NCI-H128 (cell line): ENCODE data around the gene GPR65.

Experiments
- DNase-seq: peaks from one replicate; lab custom pipeline; 2025; ENCODE audit not compliant: unreplicated experiment; lab: John Stamatoyannopoulos, UW

The GPR65 gene, protein sequence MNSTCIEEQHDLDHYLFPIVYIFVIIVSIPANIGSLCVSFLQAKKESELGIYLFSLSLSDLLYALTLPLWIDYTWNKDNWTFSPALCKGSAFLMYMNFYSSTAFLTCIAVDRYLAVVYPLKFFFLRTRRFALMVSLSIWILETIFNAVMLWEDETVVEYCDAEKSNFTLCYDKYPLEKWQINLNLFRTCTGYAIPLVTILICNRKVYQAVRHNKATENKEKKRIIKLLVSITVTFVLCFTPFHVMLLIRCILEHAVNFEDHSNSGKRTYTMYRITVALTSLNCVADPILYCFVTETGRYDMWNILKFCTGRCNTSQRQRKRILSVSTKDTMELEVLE

DNA sequence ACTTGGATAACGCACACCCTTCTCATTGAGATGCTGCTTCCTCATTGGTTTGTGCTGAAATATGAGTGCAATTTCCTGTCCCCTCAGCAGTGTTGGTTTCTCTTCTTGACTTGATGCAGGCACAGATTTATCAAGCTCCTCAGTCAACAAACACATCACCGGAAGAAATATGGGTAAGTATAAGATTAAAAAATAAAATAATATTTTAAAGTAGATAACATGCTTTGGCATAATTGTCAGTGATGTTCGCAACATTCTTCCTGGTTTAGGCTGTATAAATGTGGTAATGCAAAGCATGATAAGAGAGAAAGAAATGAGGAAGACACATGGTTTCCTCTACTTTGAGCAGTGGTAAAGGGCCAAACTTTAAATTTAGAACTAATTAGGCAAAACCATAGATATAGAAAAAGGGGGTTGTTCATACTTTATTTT, at the start of gene GPR65:
Gene GPR65, plus strand, starts transcription at position 86 of the 432 bp plus-strand sequence. CDS start 5,713 bp downstream, outside the sequence.
- DNase-seq = no peak

DNA sequence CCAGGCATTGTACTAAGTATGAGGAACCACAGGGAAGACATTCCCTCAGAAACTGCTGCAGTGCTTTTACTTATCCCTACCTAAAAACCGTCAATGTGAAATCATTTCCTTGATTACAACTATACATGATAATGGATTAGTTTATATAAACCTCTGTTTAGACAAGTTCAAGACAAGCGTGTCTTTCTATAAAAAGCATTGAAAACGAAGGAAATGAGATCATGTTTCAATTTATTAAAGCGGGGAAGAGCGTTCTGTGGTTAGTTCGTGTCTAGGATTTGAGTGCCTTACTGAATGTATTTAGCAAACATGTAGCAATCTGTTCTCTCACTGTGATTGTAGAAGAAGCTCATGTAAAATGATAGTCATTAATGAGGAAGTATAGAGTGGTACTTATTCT, 49.4 kb upstream of the GPR65 start:
- no peak for DNase-seq

DNA sequence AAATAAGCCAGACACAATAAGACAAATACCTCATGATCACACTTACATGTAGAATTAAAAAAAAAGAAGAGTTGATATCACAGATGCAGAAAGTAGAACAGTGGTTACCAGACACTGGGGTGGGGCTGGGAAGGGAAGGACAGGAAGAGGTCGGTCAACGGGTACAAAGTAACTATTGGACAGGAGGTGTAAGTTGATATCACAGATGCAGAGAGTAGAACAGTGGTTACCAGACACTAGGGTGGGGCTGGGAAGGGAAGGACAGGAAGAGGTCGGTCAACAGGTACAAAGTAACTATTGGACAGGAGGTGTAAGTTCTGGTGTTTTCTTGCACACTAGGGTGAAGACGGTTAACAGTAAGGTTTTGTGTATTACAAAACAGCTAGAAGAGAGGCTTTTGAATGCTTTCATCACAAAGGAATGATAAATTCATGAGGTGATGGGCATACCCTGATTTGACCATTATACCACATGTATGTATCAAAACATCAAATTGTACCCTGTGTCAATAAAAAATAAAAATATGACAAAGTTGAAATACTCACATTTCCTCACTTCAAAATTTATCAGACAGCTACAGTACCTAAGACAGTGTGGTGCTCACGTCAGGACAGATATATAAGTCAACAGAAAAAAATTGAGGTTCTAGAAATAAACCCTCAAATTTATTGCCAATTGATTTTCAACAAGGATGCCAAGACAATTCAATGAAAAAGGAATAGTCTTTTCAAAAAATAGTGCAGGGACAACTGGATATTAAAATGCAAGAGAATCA, 44.7 kb upstream of the GPR65 start:
- DNase-seq = no peak

DNA sequence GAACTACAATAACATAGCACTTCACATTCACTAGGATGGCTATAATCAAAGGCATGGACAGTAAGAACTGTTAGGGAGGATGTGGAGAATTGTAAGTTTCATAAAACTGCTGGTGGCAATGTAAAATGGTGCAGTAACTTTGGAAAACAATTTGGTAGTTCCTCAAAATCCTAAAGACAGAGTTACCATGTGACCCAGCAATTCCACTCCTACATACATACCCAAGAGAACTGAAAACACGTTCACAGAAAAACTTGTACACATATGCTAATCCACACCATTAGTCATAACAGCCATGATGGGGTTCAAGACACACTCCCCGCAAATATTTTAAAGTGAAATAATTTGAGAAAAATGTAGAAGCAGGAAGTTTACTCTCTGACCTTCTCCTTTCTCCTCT, 43.7 kb upstream of the GPR65 start:
- no peak for DNase-seq

DNA sequence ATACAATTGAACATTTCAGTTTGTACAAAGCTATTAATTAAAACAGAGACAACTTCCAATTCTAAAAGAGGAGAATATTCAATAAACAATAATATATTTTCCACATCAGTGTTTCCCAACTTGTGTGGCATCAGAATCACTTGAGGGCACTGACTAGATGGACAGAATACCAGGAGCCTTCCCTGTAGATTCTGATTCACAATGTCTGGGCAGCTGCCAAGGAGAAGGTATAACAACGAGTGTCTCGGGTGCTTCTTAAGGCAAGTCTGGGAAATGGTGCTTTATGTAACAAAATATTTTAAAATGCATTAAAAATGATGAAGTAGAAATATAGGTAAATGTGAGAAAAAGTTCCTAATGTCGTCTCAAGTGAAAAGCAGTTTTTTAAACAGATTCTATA, 38.1 kb upstream of the GPR65 start:
- no peak for DNase-seq

DNA sequence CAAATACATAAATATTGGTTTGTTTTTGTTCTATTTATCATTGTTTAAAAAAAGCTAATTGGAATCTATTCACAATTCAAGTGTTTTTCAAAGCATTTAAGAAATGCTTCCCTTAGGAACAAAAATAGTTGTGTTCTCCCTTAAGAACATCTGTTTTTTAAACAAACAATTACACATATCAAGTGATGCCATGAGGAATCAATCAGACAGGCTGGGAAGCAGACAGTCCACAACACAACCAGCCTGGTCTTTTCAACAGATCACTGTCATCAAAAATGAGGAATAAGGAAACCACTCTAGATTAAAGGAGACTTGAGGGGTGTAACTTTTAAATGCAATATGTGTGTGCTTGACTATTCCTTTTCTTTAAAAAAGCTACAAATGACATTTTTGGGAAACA, 37.4 kb upstream of the GPR65 start:
- no peak for DNase-seq

DNA sequence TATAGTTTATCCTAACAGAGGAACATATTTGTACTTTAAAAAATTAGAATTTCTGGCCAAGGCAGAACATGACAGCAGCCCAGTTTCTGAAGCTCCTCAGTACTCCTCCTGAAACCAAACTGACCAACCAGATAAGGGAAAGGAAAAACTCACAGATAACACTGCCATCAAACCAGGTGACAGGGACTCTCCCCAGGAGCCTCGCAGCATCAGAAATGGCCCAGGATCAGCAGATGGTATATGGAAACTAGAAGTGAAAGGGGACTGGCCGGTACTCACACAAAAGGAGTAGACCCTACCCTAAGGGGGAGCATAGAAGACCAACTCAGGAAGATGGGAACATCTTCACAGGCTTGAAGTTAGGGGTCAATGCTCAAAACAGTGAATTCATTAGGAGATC, 33.9 kb upstream of the GPR65 start:
- DNase-seq = no peak

DNA sequence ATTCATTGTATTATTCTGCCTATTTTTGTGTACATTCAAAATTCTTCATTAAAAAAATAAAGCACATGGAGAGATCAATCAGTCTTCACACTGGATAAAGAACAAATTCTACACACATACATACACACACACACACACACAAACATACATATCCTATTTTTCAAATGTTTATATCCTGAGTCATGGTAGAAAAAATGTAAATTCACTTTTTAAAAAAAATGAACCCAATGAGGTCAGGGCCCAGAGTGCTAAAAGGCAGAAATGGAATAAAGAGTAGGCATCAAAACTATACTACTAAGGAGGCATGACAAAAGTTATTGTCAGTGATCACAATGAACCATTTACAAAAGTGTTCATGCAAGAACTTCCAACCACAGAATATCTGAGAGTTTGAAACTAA, 29.3 kb upstream of the GPR65 start:
- no peak for DNase-seq

DNA sequence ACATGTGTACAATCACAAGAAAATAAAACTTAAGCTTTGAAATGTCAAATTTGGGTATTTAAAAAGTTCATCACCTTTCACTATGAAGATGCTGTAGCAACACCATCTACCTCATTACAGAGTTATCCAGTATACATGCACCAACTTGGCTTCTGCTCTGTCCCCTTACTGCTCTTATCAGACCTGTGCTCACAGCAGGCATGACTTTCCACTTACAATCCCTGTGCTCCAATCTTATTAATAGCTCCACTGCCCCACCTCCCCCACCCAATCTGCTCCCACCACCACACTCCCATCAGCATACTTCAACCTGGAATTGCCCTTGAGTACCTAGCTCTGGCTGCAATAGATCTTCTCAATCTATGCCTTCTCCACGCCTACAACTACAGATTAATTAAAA, 25.2 kb upstream of the GPR65 start:
- DNase-seq = no peak

DNA sequence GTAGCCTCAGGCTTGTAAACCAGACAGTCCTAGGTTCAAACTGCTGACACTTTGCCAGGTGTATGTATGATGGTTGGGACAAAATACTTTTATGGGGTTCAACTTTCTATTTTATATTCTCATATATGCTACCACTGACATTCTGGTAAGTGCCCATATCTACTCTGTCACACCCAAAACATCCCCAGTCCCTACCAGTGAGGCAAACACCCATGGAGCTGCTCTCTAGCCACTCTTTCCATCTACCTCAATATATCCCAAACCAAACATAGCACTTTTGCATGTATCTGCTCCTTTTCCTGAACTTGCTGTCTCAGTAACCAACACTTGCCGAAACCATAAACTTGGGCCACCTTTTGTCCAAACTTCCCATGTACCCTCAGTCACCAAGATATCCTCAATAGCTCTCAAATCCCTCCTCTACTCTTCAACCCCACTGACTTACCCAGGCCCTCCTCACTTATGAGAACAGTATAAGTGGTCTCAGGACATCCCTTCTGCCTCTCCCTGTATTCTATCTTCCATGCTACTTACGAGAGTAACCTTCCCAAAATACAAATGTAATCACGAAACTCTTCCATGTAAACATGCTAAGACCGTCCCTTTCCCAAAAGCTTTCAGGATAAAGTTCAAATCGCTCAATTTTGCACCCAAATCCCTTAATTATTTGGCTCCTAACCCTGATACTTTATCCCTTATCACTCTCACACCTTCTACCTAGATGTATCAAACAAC, 15.5 kb upstream of the GPR65 start:
- DNase-seq = no peak

DNA sequence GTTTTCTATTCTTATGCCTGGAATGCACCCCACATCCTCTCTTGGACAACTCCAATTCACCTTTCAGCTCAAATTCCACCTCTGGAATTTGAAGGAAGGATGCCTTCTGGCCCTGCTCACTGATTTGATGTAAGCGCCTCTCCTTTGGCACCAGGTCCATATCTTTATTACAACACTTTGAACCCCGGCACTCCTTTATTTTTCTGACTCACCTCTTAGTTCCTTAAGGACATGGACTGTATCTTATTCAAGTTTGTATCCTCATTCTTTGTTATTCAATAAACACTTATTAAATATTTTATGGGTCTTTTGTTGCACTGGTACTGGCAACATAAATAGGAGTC, 15.0 kb upstream of the GPR65 start:
- no peak for DNase-seq

DNA sequence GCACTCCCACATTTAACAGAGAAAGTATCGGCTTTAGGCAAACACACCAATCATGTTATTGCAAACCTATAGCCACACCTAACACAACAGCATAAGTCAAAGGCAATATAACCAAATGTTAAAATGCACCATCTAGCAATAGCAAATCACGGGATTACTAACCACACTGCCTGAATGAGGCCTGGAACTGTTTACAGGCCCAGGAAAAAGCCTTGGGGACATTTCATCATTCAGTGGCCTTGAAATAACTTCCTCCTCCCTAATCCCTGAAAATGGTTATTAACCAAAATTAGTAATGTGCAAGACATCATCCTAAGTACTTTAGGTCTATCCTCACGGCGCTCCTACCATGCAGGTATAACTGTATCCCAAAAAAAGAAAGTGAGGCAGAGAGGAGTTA, 14.3 kb upstream of the GPR65 start:
- no peak for DNase-seq

DNA sequence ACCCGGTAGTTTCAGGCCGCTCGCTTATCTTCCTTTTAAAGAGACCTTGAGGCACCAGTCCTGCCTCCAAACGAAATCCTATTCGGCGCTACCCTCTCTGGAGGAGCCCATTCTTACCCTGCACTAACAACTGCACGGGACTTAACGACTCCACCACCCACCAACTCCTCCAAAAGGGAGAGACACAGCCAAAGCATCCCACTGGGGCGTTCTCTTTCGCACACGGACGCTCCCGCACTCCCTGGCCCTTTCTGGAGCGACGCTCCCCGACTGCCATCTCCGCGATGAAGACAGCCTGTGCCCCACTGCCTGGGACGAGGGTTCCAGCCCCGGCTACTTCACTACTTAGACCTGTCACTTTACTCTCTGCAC, 12.6 kb upstream of the GPR65 start:
- DNase-seq = no peak

DNA sequence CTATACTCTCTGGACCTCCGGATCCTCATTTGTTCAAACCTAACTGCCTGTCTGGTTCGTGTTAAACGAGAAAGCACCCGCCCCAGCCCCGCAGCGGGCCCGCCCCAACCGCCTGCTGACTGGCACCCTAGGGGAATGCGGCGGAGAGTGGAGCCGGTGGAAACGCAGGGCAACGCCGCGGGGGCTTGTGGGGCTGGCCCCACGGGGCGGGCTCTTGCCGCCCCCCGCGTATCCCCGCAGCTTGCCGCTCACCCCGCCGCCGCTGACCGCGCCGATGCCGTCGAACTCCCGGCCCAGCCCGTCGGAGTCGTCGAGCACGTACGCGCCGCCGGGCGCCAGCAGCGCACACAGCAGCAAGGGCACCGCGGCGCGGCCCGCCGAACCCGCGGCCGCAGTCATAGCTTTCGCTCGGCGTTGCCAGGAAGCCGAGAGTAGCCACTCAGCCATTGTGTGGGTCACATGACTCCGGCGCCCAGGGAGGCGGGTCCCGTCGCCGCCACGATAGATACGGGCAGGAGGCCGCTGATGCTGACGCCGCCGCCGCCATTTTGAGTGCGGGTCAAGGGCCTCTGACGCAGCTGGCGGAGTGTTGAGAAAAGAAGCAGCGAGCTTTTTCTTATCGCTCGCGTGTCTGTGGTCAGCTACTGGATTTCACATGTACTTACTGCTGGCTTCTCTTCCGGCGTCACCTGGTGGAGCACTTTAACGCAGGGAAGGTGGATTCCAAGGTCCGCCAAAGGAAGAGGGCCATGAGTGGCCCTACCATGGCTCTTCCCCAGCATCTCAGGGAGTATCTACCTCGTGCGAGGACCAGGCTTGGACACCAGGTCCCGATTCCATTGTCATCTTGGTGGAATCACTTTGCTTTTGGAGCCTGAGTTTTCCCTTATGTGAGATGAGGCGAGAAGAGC, 12.0 kb upstream of the GPR65 start, which contains the start of gene GALC:
Gene GALC, minus strand, starts transcription at position 465 of the 911 bp plus-strand sequence. Its CDS starts 18 bp downstream, at position 447.
- DNase-seq = peak; percentile 89

DNA sequence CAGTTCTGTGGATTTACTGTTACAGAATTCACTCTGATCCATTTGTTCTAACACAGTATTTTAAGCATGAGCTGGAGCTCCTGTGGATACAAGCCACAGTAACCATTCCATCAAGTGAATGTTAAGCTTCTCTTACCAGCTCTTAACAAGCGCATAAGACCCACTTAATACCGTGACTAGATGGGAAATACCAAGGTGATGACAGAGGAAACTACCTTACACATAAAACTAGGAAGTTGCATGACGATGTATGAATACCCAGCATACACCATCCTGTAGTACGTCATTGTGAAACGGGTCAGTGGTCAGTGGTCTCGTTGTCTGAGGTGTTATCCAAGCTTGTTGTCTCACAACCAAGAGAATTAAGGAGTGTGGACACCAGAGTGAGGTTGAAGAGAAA, 10.0 kb upstream of the GPR65 start:
- no peak for DNase-seq

DNA sequence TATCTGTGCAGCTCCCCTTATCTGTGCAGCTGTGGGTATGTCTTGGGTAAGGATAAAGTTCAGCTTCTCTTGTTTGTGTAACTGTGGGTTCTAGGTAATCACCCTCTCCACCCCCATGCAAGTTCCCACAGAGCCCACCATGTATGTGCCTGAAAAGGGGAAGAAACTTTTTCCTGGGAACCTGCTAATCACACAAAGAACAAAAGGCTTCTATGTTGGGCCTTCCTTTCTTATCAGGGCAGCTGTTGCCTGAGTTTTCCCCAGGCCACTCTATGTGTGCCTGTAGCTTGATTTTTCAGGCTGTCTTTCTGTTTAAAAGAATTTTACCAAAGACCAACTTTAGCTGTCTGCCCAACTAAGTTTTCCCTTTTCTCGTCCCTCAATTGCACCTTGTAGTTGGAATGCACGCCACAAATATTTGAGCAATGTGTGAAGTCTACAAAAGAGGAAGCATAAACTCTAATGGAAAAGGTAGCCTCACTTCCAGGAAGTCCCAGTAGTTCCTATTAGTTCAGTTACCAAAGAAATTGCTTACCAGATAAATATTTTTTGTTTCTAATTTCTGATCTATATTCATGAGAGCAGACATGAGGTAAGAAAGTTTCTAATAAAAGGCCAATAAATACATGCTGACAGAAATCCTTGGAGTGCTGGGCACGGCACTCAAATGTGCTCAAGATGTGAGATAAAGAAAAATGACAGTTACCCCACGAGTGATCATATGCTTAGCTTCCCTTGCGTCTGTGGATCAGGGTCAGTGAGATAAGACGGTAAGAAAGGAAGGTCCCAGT, 9.2 kb upstream of the GPR65 start:
- DNase-seq = no peak

DNA sequence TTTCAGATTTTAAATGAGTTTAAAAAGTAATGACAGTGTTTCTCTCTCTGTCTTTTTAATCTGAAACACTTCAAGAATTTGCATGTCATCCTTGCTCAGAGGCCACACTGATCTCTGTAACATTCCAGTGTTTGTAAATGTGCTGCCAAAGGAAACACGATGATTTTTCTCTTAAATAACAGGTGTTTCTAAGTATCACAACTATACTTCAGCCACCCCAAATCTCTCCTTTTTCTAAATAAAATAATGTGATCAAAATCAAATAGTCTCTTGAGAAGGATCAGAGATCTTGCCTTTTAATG, 8.7 kb upstream of the GPR65 start:
- DNase-seq = no peak

DNA sequence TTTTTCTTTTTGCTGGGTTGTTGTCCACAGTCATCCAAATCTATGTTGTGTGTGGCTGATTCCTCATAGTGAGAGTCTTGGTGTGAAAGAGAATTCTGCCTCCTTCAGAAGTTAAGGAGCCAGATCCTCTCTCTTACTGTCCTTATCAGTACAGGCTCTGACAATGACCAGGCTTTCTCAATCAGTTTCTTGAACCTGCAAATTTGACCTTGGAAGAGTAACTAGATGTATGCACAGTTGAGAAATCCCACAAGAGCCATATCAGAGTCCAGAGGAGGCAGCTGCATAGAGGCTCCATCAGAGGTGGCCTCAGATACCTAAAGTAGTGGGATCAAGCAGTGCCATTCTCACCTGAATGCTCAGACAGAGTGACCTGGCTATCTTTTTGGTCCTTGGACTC, 6.5 kb upstream of the GPR65 start:
- DNase-seq = no peak

DNA sequence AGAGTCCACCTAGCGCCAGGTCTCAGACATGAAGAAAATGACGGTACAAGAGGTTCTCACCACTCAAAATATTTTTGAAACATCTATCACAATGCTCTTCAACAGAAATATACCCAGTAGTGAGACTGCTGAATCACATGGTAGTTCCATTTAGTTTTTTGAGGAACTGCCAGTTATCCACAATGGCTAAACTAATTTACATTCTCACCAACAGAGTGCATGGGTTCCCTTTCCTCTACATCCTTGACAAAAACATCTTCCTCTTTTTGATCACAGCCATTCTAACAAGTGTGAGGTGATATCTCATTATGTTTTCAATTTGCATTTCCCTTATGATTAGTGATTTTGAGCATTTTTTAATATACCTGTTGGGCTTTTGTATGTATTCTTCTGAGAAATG, 5.7 kb upstream of the GPR65 start:
- no peak for DNase-seq

DNA sequence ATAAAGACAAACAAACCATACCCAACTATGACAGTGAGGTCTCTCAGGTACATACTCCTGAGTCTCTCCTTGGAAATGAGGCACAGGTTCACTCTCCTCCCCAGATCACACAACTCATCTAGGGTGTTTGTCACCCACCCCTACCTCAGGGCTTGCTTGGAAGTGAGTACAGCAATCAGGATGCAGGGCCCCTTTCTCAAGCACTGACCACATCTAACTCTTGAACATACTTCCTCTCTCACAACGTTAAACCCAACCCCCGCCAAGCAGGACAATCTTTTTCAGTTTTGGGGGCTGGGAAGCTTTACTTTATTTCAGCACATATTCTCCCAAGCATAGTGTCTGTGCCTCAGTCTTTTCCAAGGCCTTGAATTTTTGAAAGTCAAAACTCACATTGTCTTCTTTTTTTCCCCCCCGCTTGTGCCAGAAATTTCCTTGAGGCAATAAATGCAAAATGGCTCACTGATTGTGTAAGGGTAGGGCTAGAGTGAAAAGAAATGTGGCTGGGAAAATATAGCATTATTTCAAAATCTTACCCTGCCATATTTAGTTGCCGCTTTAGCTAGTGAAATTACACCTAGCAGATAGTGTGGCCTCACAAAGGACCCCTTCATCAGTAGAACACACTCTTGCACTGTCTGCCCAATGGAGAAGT, 2.4 kb upstream of the GPR65 start:
- no peak for DNase-seq
